ENCODE data around the gene SIVA1.

SIVA1 gene

GRCh38 chr14:104771918-104772706 is 19.2 kb downstream of the SIVA1 start:
- DNase-seq (ENCODE audit: low spot score) = no peak

DNA sequence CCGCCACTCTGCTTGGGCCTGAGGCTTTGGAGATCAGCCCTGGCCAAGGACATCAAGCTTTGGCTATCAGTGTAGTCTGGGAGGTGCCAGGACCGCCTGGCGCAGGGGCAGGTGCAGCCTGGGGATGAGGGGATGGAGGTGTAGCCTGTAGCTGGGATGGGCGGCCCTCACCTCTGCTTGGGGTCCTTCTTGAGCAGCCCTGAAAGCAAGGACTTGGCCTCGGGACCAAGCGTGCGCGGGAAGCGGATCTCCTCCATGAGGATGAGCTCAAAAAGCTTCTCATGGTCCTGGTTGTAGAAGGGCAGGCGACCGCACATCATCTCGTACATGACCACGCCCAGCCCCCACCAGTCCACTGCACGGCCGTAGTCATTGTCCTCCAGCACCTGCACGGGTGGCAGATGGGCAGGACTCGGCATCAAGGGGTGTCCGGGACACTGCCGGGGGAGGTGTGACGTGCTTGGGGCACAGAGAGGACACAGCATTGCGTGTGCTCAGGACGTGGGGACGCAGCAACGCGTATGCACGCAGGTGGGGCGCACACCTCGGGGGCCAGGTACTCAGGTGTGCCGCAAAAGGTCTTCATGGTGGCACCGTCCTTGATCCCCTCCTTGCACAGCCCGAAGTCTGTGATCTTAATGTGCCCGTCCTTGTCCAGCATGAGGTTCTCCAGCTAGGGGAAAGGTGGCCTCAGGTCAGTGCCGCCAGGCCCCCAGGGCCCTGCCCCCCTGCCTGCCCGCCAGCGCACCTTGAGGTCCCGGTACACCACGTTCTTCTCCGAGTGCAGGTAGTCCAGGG is 20.0 kb downstream of the SIVA1 start:
- no peak for DNase-seq (ENCODE audit: low spot score)

- no peak for DNase-seq (ENCODE audit: low spot score)
These were observed 20.8 kb downstream of the SIVA1 start for GRCh38 chr14:104773505-104774452.

DNA sequence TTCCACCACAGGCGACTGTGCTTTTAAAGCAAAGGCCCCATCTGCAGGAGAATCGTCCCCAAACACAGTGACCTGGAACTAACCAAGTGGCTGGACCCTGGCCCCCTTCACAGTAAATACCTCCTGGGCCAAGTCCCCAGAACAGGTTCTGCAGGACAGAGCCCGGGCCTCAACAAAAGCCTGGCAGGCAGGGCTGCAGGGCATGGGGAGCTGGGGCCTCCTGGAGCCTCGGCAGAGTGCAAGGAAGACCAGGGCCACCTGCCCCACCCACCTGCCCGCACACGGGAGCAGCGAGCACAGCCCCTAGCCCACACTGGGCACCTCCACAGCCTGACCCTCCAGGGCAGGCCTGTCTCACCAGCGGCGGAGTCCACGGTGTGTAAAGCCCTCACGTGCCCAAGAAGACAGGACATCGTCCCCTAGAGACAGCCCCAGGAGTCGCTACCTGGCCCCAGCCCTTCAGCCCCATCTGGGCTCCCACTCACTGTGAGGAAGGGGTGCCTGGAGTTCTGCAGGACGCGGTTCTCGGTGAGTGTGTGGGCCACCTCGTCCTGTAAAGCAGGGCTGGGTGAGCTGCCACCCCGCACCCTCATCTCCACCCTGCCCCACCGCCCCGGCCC is 21.6 kb downstream of the SIVA1 start:
- DNase-seq (ENCODE audit: low spot score) = no peak

DNA sequence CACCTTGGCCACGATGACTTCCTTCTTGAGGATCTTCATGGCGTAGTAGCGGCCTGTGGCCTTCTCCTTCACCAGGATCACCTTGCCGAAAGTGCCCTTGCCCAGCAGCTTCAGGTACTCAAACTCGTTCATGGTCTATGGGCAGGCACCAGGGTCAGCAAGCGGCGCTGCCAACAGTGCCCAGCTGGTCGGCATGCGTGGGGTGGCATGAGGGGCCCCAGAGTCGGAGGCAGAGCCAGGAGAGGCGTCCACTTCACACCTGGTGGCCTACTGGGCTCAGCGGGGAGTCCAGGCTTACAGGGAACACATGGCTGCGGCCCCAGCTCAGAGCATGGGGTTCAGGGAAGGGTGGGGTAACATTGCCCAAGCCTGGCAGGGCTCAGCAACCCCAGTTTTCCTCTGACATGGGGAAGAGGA is 22.1 kb downstream of the SIVA1 start:
- DNase-seq (ENCODE audit: low spot score) = no peak

GRCh38 chr14:104776481-104776880 is 23.5 kb downstream of the SIVA1 start:
- DNase-seq (ENCODE audit: low spot score) = no peak

- DNase-seq (ENCODE audit: low spot score) = no peak
These were observed 24.2 kb downstream of the SIVA1 start for GRCh38 chr14:104776961-104777807.

GRCh38 chr14:104777808-104778249 is 24.9 kb downstream of the SIVA1 start:
- no peak for DNase-seq (ENCODE audit: low spot score)

DNA sequence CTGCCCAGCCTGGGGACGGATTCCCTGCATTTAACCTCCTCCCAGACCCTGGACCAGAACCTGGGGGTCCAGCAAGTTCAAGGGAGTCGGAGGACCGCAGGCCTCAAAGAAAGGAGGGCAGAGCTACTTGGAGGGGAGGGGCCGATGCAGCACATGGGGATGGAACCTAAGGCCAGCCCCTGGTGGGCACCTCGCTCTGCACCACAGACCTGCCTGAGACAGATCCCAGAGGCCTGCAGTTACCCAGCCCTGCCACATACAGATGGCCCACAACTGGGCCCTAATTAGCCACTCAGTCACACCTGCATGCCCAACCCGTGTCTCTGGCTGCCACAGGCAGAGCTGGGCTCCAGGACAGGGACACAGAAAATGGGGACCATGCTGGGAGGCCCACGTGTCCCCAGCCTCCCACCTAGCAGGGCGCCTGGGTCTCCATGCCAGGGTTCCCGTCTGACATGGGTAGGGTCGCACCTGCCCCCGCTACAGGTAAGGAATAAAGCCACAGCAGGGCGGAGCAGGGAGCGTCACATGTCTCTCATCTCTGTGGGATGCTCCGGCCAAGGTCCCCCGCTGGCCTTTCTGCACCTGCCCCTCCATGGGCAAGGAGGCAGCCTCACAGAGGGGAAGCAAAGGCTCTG is 25.9 kb downstream of the SIVA1 start:
- no peak for DNase-seq (ENCODE audit: low spot score)

DNA sequence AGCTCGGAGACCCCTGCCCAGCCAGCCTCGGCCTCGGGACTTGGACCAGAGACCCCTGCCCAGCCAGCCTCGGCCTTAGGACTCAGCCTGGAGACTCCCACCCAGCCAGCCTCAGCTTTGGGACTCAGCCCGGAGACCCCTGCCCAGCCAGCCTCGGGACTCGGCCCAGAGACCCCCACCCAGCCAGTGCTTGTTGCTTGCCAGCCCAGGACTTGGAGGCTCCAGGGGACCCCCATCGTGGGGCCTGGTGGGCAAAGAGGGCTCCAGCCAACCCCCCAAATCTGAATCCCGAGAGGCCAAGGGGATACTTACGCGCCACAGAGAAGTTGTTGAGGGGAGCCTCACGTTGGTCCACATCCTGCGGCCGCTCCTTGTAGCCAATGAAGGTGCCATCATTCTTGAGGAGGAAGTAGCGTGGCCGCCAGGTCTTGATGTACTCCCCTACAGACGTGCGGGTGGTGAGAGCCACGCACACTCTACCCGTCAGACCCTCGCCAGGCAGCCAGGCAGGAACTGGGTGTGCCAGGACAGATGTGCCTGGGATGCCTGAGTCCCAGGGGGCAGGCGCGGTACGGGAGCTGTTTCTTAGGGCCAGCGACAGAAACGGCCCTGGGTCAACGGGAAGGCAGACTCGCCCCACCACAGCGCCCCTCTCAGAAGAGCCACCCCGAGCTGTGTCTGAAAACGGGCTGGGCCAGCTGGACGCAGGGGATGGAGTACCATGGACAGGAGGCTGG is 27.0 kb downstream of the SIVA1 start:
- no peak for DNase-seq (ENCODE audit: low spot score)

DNA sequence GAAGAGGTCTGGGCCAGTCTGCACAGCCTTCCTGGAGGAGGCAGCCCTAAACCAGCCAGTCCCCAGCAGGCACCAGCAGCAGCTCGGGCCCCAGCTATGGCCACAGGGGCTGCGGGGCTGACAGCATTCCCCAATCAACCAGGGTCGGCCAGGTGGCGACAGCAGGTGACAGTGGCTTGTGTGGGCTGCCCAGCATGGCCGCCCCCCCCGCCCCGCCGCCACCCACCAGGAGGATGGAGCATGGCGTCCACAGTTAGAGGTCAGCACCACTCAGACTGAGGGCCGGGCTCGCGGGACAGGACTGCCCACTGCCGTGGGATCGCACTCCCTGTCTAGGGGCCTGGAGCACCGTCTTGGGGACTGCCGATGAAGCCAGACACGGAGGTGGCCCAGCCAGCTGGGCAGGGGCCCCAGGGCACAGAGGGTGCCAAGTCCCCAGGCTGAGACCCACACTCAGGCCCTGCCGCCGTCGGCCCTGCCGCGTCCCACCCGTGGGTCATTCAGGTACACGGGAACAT is 27.6 kb downstream of the SIVA1 start:
- DNase-seq (ENCODE audit: low spot score) = no peak

- no peak for DNase-seq (ENCODE audit: low spot score)
These were observed 28.5 kb downstream of the SIVA1 start for GRCh38 chr14:104781271-104782077.

DNA sequence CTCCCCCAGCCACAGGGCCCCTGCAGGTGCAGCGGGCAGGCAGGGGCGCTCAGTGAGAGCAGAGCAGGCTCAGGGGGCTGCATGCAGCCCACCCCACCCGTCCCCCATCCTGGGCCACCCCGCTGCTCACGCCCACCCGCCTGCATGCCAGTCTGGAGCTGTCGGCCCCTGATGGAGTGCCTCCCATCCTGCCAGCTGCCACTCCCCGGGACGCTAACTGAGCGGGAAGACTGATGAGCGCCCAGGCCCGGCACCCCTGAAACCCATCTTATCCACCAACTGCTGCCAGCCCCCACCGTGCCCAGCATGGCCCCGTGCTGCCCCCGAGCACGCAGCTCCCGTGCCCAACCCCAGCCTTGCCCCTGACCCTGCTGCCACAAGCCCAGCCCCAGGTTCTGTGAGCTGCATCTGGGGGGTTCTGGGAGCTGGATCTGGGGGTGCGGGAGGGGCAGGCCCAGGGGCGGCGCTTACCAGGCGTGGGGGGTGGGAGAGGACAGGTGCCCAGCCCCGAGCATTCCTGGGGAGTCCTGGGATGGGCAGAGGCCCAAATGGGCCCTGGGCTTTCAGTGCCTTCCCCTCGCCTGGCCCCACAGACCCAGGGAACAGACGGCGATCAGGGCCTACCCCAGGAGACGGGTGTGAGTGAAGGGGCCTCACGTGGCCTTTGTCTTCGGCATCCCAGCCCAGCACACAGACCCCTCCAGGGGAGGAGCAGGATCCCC is 29.3 kb downstream of the SIVA1 start:
- no peak for DNase-seq (ENCODE audit: low spot score)

DNA sequence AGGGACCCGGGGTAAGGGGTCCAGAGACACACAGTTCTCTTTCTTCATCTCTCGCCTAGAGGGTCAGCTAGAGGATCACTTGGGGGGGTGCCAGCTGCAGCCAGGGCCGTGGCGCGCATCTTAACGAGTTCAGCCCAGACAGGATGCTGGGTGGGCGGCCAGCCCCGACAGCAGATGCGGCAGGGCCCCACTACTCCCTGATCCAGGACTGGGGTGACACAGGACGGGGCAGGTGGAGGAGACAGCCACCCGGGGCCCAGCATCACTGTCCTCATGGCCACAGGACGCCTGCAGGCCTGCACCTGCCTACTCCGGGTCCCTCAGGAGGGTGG is 29.8 kb downstream of the SIVA1 start:
- DNase-seq (ENCODE audit: low spot score) = no peak

GRCh38 chr14:104783484-104784217 is 30.7 kb downstream of the SIVA1 start:
- no peak for DNase-seq (ENCODE audit: low spot score)

DNA sequence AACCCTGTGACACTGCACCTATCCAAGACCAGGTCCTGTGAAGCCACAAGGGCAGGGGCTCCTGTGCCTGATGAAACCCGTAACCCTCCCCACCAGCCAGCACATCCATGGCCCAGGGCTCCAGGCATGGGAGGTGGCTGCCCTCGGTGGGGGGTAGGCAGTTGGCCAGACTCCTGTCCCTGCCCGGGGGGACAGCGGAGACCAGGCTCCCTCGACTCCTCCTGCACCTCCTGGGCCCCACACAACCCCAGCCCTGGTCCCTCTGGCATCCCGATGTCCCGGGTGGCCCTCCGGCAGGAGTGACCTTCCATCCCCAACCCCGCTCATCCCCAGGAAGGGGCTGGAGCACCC is 31.2 kb downstream of the SIVA1 start:
- DNase-seq (ENCODE audit: low spot score) = no peak
